Measurements from ENCODE around the gene EXOC6B.
A peak's percentile ranks its signal among the peaks of the same experiment; 100 is the strongest.
"Not testable (repeated sequence)": the region's sequence is repeated elsewhere in the genome, so short reads cannot be mapped to it uniquely, and the experiment has no call there.

EXOC6B gene

DNA sequence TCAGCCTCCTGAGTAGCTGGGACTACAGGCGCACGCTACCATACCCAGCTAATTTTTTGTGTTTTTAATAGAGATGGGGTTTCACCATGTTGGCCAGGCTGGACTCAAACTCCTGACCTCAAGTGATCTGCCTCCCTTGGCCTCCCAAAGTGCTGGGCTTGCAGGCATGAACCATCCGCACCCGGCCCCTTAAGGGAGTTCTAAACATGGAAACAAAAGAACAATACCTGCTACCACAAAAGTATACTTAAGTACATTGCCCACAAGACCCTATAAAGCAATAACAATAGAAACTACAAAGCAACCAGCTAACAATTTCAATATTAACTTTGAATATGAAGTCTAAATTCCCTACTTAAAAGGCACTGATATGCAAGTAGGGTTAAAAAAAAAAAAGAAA lies 242.0 kb downstream of the EXOC6B start:
- DNase-seq, result not testable (repeated sequence)

DNA sequence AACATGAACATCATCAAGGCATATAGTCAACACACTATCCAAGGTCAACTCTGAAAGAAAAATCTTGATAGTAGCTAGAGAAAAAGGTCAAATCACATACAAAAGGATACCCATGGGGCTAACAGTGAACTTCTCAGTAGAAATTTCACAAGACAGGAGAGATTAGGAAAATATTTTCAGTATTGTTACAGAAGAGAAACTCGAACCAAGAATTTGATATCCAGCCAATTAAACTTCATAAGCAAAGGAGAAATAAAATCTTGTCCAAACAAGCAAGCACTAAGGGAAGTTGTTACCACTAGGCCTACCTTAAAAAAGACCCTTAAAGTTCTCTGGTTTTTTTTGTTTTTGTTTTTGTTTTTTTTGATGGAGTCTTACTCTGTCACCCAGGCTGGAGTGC lies 242.5 kb downstream of the EXOC6B start:
- no peak for DNase-seq

DNA sequence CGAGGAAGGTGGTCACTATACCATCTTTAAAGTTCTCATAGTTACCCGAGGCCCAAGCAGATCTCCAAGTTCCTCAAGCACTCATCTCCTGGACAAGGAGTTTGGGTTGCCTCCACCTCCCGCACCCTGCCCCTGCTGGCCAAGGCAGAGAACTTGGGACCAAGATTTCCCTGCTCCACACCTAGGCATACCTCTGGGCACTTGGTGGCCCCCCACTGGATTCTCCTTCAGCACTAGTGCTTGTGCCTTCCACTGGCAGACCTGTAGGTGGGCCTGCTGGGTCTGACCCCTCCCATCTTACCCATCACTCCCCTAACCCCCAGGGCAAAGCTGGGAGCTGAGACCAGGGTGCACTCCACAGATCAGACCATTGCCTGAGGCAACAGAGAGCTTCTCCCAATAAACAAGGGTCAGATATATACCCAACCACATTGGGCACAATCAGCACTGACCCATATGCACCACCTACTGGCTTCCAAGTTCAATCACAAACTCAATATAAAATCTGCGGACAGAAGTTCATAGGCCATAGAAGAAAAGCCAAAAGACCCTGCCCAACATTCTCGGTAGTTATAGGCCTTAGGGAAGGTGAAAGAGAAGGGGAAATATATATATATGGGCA lies 244.2 kb downstream of the EXOC6B start:
- DNase-seq, result no peak

DNA sequence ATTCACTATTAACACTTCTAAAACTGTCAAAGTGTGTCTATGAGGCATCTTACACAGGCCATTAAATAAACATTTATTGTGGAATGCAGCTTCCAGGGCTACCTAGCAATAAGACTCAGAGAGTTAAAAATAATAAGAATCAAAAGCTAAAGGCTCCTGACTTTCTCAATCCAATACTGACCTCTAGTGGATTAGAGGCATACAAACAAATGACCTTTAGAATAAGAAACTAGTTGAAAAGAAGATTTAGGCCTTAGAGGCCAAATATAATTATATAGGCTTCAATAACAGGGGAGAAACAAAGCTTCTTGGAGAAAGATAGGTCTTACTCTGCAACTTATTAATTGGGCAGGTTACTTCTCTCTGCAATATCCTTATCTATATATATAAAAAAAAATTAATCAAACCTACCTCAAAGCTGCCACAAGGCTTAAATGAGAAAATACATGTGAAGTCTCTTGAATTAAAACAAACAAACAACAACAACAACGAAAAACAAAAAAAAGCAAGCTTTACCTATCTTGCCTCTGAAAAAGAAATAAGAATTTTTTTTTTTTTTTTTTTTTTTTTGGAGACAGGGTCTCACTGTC lies 246.1 kb downstream of the EXOC6B start:
- DNase-seq, result peak; percentile 44

DNA sequence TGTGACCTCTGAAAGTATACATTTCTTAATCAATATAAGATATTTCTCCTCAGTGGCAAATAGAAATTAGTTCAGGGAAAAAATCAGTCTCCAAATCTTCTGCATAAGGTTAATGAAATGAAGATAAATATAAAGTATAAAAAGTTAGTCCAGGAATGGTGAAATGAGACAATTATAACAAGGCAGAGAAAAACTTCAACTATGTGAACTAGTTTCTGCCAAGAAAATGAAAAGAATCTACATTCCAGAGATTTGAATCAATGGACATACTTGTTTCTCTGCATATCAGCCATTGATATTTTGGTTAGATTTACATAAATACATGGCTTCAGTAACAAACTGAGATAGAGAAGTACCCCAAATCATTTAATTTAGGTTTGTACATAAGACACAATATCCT lies 249.0 kb downstream of the EXOC6B start:
- no peak for DNase-seq

DNA sequence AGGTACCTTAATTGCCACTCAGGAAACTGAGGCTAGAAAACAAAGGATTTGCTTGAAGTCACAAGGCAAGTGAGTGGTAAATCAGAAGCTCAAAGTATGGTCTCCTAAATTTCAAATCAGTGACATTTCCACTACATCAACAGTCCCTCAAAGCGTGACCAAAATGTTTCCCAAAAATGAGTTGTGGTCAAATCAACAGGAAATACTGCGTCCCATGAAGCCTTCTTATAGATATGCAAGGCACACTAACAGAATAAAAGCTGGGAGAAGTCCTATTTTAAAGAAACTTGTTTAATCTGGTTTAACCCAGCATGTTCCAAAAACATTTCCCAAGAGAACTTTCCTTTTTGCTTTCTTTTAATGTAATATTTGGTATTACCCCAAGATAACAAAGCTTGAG lies 249.4 kb downstream of the EXOC6B start:
- DNase-seq, result no peak

DNA sequence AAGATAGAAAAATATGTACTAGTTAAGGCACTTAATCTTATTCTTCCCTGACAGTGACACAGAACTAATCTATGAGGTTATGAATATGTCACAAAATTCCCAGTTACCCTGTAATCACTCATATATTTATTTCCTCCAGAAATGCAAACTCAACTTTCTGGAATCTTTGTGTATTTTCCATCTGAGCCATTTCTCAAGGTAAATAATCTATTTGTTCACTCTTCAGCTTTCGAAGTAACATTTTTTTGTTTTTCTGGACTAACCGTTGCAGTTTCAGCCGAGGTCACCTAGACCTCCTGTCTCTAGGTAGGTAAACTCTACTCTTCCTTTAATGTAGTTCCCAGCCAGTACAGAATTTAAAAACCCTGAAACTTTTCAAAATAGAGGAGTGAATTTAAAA lies 250.9 kb downstream of the EXOC6B start:
- no peak for DNase-seq

DNA sequence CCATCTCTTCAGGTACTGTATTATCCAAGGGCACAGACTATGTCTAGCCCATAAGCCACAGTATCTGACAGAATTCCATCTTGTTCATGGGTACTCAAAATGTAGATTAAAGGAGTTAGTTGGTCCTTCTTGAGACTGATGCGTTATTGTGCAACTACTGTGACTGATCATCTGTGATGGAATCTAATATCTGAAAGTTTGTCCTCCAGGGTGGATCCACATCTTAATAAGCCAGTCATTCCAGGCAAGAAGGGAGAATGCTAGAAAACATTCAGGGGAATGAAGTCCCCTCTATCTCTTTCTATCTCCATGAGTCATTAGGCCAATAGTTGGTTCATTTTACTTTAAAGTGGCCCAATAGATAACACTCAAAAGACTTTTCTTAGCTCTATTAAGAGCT lies 252.6 kb downstream of the EXOC6B start:
- DNase-seq, result no peak

DNA sequence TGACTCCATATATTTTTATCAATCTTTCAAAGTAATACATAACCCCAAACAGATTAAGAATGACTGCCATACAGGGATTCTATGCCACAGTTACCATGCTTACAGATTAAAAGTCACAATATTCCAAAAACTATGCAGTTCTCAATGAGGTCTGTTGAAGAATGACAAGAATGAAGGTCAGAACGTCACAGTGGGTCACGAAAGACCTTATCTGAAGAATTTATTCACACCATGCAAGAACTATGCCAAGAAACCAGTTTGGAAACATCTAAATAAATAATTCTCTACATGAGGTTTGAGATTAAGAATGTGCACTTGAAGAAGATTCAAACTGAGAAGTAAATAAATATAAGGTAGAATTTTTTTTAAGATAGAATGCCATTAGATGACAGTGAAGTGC lies 253.3 kb downstream of the EXOC6B start:
- no peak for DNase-seq

DNA sequence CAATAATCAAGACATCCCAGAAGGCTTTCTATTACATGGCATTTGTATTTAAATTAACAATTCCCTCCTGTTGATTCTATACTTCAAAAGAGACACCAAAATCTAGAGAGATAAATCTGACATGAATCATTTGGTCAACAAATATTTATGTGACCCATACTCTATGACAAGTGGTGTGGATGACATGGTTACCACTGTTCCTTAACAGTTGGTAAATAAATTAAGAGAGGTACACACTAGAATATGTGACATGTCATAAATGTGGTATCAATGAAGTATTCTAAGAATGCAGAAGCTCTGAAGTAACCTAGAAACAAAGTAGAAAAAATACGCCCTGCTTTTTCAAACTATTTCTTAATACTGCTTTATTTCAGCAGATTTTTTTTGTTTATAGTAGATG lies 255.4 kb downstream of the EXOC6B start:
- DNase-seq, result no peak

DNA sequence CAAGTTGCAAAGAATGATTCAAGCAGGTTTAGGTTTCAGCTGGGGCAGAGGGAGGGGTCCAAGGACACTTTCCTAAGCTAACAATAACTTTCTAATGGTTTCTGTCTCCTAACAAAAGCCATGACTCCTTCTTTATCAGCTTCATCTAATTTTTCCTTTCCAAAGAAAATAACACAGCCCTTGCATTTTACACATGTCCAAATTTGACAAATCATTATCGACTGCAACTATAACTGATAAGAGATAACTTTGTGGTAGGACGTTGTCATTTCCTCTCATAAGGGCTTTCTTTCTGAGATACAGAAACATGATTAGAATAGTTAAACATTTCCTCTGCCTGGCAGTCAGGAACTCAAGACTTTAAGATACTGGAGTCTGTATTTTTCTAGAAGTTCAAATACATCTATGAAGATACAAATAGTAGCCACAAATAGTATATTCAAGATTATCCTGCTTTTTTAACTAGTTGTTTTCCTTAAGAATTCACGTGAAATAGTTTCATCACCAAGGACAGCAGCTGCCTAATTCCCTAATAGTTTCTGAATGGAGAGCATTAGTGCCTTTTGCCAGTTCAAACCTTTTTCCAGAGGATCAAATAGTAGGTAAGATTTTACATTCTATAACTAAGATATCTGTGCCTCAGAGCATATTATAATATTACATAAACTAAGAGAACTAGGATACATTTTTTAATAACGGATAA lies 263.2 kb downstream of the EXOC6B start:
- DNase-seq, result no peak

DNA sequence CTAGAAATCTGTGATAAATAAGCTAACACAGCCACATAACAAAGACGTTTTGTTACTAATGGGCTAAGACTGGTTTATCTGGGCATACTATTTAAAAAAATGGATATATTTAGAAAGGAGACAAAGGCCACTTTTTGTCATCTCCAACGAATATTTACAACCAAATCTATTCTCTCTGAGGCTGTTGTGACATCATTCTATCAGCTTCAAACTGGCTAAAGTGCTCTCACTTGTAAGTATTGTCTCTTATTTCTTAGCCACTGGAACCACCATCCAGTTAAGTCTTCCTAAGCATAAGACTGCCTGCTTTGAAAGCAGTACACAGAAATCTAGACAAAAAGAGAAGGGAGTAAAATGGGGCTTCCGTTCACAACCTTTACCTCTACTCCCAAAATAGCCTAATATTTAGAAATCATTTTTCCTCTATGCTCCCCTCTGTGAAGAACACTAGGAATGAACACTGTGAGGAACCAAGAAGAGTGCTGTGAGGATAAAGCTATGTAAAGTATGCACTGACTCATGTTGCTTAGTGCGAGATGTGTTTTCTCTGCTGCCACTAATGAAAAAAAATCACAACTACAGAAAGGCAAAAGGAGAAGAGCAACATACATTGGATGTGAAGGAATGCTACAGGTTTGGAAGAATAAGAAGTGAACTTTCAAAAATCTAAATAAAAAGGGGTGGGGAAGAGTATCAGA lies 264.1 kb downstream of the EXOC6B start:
- no peak for DNase-seq

DNA sequence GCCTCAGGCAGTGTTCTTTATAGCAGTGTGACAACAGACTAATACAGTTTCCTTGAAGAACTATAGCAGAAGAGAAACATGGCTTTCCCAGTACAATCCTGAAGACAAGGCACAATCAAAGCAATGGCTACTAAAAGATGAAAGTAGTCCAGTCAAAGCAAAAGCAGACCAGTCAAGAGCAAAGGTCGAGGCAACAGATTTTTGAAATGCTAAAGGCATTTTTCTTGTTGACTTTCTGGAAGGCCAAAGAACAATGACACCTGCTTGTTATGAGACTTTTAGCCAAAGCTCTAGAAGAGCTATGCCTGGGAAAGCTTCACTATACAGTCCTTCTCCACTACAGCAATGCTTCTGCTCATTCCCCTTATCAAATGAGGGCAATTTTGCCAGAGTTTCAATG lies 269.9 kb downstream of the EXOC6B start:
- DNase-seq, result no peak

DNA sequence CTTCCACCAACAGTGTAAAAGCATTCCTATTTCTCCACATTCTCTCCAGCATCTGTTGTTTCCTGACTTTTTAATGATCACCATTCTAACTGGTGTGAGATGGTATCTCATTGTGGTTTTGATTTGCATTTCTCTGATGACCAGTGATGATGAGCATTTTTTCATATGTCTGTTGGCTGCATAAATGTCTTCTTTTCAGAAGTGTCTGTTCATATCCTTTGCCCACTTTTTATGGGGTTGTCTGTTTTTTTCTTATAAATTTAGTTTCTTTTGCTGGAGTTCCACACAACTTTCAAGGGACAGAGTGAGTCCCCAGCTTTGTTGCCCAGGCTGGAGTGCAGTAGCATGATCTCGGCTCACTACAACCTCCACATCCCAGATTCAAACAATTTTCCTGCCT lies 270.5 kb downstream of the EXOC6B start:
- DNase-seq, result not testable (repeated sequence)

DNA sequence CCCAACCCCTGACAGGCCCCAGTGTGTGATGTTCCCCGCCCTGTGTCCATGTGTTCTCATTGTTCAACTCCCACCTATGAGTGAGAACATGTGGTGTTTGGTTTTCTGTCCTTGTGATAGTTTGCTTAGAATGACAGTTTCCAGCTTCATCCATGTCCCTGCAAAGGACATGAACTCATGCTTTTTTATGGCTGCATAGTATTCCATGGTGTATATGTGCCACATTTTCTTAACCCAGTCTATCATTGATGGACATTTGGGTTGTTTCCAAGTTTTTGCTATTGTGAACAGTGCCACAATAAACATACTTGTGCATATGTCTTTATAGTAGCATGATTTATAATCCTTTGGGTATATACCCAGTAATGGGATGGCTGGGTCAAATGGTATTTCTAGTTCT lies 270.9 kb downstream of the EXOC6B start:
- DNase-seq, result not testable (repeated sequence)

DNA sequence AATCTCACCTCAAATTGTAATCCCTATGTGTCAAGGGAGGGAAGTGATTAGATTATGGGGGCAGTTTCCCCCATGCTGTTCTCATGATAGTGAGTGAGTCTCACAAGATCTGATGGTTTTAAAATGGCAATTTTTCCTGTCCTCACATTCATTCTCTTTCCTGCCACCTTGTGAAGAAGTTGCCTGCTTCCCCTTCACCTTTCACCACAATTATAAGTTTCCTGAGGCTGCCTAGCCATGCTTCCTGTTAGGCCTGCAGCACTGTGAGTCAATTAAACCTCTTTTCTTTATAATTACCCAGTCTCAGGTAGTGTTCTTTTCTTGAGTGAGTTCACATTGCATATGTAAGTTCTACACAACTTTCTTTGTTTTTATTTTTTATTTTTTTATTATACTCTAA lies 271.5 kb downstream of the EXOC6B start:
- DNase-seq, result no peak

DNA sequence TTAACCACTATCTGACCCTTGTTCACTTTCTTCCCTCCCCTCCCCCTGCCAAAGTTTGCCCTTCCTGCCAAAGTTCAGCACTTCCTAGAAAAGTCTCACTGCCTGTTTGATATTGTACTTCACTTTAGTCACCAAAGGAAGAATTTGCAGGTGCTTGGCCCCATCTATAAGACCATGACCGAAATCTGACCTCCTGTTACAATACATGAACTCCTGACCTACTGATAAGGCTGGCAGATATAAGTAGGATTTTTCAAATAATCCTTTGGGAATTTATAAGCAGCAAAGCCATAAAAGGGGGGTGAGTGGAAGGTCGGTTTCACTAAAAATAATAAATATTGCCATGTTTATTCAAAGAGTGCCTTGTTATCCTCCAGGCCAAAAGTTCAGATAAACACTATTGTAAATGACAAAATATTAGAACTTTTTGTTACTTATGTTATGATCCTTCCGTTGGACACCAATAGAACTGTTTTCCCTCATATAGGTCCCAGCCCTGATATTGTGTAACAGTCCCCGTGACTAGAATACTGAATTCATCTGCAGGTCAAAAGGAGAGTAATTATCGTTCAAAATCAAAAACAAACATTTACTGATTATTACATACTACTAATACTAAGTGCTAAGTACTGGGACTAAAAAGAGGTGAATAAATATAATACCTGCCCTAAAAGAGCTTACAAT lies 277.6 kb downstream of the EXOC6B start:
- no peak for DNase-seq

DNA sequence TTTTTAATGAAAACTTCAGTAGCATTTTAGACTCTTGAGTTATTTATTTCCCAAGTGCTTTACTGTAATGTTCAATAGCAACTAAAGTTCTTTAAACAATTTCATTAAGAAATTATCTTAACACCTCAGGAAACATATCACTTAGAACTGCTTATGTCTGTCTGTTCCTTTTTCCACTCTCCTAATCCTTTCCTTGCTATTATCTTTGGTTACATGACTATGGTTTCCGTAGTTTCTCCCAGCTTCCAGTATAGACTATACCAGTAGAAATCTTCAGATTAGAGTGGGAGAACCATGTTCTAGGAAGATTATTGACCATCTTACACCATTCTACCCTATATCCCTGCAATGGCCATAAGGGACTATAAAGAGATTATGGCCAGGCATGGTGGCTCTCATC lies 280.0 kb downstream of the EXOC6B start:
- no peak for DNase-seq

DNA sequence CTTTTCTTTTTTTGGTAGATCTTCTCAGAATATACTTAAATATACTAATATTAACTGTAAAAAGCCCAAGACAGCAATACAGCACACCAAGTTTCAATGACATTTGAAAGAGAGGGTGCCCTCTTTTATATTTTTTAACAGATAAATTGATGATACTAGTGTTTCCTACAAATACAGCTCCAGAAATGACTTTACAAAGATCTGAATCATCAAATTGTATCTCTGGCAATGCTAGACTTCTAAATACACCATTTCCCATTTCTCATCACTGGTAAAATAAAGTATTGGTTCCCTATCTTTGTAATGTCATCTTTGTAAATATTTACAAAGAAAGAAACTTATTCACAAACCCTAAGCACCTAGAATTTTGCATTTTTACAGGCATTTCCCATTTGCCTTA lies 281.3 kb downstream of the EXOC6B start:
- DNase-seq, result no peak

DNA sequence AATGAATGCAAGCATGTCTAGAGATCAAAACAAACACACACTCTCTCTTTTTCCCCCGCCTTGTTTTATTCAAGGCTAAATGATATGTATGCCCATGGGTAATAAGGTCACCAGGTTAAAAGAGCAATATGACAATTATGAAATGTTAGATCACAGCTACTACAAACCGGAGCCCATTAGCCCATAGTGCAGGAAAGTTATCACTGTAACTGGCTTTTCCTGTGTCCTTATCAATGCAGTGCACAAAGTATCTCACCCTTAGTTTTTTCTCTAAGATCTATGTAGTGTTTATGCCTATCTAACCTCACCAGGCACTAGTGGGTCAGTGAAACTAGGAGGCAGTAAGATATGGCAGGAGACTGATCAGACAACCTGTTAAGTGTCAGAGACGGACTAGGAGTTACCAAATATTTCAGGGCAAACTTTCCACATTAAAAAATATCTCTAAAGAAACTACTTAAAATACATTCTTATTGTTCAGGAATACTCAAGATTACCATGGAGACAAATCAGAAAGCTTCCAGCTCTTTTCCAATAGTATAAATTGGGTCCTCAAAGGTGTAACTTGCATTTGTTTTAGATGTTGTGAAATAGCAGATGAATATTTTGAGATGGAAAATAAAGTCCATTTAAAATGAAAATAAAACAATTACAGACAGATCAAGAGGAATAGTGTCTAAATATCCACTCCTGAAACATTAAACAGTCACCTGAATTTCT lies 282.2 kb downstream of the EXOC6B start:
- DNase-seq, result no peak

DNA sequence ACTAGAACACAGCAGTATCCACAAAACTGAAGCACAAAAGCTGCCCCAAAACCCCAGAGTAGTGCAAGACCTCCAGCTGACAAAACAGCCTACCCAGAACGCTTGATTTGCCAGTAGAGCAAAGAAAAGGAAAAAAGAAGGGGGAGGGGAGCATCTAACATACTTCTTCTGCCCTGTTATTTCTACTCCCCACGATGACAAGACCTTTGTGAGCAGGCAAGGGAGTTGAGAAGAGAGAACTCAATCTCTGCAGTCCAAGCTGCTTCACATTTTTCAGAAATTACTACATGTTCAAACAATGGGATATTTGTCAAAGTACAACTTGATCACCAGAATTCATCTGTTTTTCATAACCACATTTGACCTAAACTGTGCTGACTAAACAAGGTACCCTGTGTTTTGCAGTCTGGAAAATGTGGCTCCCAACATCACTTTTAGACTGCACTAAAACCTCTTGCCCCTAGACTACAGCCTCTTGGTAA lies 286.7 kb downstream of the EXOC6B start:
- no peak for DNase-seq

DNA sequence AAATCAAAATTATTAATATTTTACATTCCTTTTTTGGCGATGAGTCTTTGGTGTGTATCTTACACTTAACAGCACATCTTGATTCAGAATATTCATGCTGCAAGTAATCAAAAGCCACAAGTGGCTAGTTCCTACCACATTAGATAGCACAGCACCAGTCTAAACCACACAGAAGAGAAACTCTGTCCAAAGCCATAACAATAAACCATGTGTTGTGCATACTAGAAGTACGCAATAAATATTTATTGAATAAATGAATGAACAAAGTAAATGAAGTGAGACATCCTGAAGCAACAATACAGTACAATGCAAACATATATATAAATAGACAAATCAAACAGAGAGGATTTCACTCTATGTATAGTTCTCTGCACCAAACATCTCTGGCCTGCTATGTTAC lies 287.3 kb downstream of the EXOC6B start:
- no peak for DNase-seq

DNA sequence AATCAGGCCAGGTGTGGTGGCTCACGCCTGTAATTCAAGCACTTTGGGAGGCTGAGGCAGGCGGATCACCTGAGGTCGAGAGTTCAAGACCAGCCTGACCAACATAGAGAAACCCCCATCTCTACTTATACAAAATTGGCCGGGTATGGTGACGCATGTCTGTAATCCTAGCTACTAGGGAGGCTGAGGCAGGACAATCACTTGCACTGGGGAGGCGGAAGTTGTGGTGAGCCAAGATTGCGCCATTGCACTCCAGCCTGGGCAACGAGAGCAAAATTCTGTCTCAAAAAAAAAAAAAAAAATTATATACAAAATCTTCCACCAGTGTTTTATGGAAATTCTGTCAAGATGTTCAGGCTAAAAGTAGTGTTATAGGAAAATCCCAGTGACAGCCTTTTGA lies 290.2 kb downstream of the EXOC6B start:
- DNase-seq, result not testable (repeated sequence)

All from NCI-H748 treated with DMSO at 0.1 percent for 48 hours (cell line).